Ovary (tissue), 9 donors: ENCODE data around the gene TEX36. TPM values are rescaled to one million over a fixed set of nuclear protein-coding genes. Genes with fewer than 3 reads are reported as not detected.
"Not testable (repeated sequence)": the region's sequence is repeated elsewhere in the genome, so short reads cannot be mapped to it uniquely, and the experiment has no call there.

Experiments used
- DNase-seq, 5 donors: peaks; one replicate each; pipeline ENCODE4 v3.0.0-alpha.2; 2019 to 2020
- H3K27ac ChIP-seq, 2 donors: fragments of 200-600 bp; one replicate each; pipeline versions ENCODE4 v1.5.1 to v1.8.0; 2019 to 2022
- H3K27me3 ChIP-seq: fragments of 200-600 bp; one replicate; pipeline ENCODE4 v1.8.0; 2022
- H3K36me3 ChIP-seq: fragments of 200-600 bp; sonication (generic); one replicate; pipeline ENCODE4 v1.5.1; 2019
- H3K4me1 ChIP-seq: one replicate; pipeline ENCODE4 v1.8.1; 2013; ENCODE audit warnings: mild to moderate bottlenecking, moderate library complexity; ENCODE audit not compliant: insufficient read depth
- H3K4me3 ChIP-seq: fragments of 200-600 bp; sonication (generic); one replicate; pipeline ENCODE4 v1.5.1; 2017
- H3K9me3 ChIP-seq, 2 donors: fragments of 200-600 bp in 1 of 2; sonication (generic) in 1 of 2; one replicate each; pipeline versions ENCODE4 v1.5.1 to v1.8.1; 2013 to 2019; ENCODE audit warnings: mild to moderate bottlenecking in 1 of 2, moderate library complexity in 1 of 2
- CTCF ChIP-seq, 3 donors: fragments of 450-650 bp in 2 of 3; fragments of 200-600 bp in 1 of 3; IDR thresholded peaks; one replicate each; pipeline versions ENCODE4 v1.5.1 to v1.8.0; 2016 to 2022; ENCODE audit warnings: antibody characterized with exemption in 3 of 3, mild to moderate bottlenecking in 1 of 3
- EP300 ChIP-seq: sonication (generic); formaldehyde crosslinking; IDR thresholded peaks from one replicate; pipeline ENCODE4 v1.6.1; 2017; ENCODE audit warnings: antibody characterized with exemption
- POLR2A ChIP-seq: fragments of 450-650 bp; IDR thresholded peaks from one replicate; pipeline ENCODE4 v1.6.1; 2017; ENCODE audit warnings: antibody characterized with exemption, mild to moderate bottlenecking, moderate library complexity
- WGBS, 3 donors: extraction: QIAGEN DNeasy Blood & Tissue Kit in 1 of 3; methylation state at CpG; one replicate each; pipeline versions ENCODE4 v1.1.5 to v1.1.7; 2013 to 2017; 5-methylcytosine and 5-hydroxymethylcytosine counted together
- intact Hi-C, 4 donors: fragments of 100-400 bp; cut with DNase I; formaldehyde crosslinking; loops; one replicate each; pipeline versions ENCODE4 v1.11.0 to v1.15.1; 2022 to 2023
- polyA plus RNA-seq, 2 donors: library from polyadenylated mRNA; stranded (reverse); fragments of 200-250 nt in 1 of 2; fragments of 350-450 nt in 1 of 2; fragmentation: Illumina TruSeq in 1 of 2; extraction: RNeasy Lipid Tissue Mini Kit (QIAGEN cat#74804) in 1 of 2; gene quantifications; one replicate each; pipeline ENCODE4 v1.2.3, GENCODE V29; 2013 to 2014
- total RNA-seq, 7 donors: library from RNA; depleted of rRNA in 2 of 7; stranded (reverse); fragments of >200 nt in 2 of 7; fragmentation: NEBNext Ultra II Directional in 3 of 7; extraction: Animal tissue kit (Norgen Biotek cat#: 25700) in 3 of 7; gene quantifications; one replicate each; pipeline versions ENCODE4 v1.1.0 to v1.2.4, GENCODE V29; 2016 to 2023
- donor health status: DM: no; HTN: no; CAD: no; lungs with moderate emphysema.
- donor health status: DM: no; HTN: no; CAD: no.
- donor health status: Bipolar disorder and iron deficiency.
- donor health status: DM: yes; HTN: yes; CAD: no.
- donor health status: DM: no; HTN: no; CAD: no.
- donor health status: DM: yes; HTN: yes; CAD: no.

Gene TEX36
- total and polyA plus RNA-seq, 9 donors, result not detected

GRCh38 chr10:125656523-125656922 is 26.4 kb downstream of the TEX36 start:
- no peak overlapping the region for H3K27ac ChIP-seq
- intact Hi-C loops, result no loop called here
- no peaks in the 10 kb centered on the region for H3K4me1 ChIP-seq
- no peaks in the 10 kb centered on the region for H3K9me3 ChIP-seq
- no peaks in the 10 kb centered on the region for H3K27me3 ChIP-seq
- 71 to 81% (median 75%) methylated on average over 3 of the region's 3 CpGs for WGBS, 3 donors
- no peak for DNase-seq
- TF ChIP-seq CTCF (IDR thresholded peaks at IDR 0.05), result no peak
- TF ChIP-seq EP300, result no peak
- TF ChIP-seq POLR2A, result no peak
- H3K4me3 ChIP-seq, result no peak overlapping the region
- H3K36me3 ChIP-seq, result no peaks in the 10 kb centered on the region

GRCh38 chr10:125653113-125653512 is 29.9 kb downstream of the TEX36 start:
- WGBS, 3 donors, result 69 to 94% (median 85%) methylated on average over 1 to 2 of the region's 2 CpGs
- intact Hi-C loops, H3K36me3 ChIP-seq, H3K27me3 ChIP-seq, H3K27ac ChIP-seq, H3K4me1 ChIP-seq, DNase-seq, H3K9me3 ChIP-seq, H3K4me3 ChIP-seq: not testable (repeated sequence)

GRCh38 chr10:125646311-125646710 is 36.7 kb downstream of the TEX36 start:
- intact Hi-C loops, result no loop called here
- no peaks in the 10 kb centered on the region for H3K27me3 ChIP-seq
- H3K36me3 ChIP-seq, result no peaks in the 10 kb centered on the region
- no peak overlapping the region for H3K27ac ChIP-seq
- H3K4me3 ChIP-seq, result no peak overlapping the region
- DNase-seq, result no peak
- 5 to 26% (median 7%) methylated on average over 1 of the region's 1 CpG for whole genome bisulfite sequencing, 3 donors
- no peaks in the 10 kb centered on the region for H3K4me1 ChIP-seq
- no peak for TF ChIP-seq POLR2A
- no peak for TF ChIP-seq CTCF (IDR thresholded peaks at IDR 0.05)
- TF ChIP-seq EP300, result no peak
- no peaks in the 10 kb centered on the region for H3K9me3 ChIP-seq

GRCh38 chr10:125641398-125641797 is 41.6 kb downstream of the TEX36 start:
- Histone ChIP-seq H3K4me1 (no peaks in the 10 kb centered on the region), H3K9me3 (no peaks in the 10 kb centered on the region), H3K36me3 (no peaks in the 10 kb centered on the region), H3K27ac (no peak overlapping the region), H3K4me3 (no peak overlapping the region), H3K27me3 (no peaks in the 10 kb centered on the region)
- 78 to 85% (median 79%) methylated on average over 3 of the region's 3 CpGs for WGBS, 3 donors
- intact Hi-C loops, result no loop called here
- TF ChIP-seq EP300 (no peak), POLR2A (no peak), CTCF (IDR thresholded peaks at IDR 0.05) (no peak)
- DNase-seq, result no peak

GRCh38 chr10:125640653-125641052 is 42.3 kb downstream of the TEX36 start:
- intact Hi-C loops, result no loop called here
- H3K4me3 ChIP-seq, result no peak overlapping the region
- H3K36me3 ChIP-seq, result no peaks in the 10 kb centered on the region

More at GRCh38 chr10:125640653-125641052, 42.3 kb downstream of the TEX36 start:
- no peaks in the 10 kb centered on the region for H3K27me3 ChIP-seq
- TF ChIP-seq POLR2A (no peak), CTCF (IDR thresholded peaks at IDR 0.05) (no peak), EP300 (no peak)
- H3K27ac ChIP-seq, result no peak overlapping the region
- H3K4me1 ChIP-seq, result no peaks in the 10 kb centered on the region
- H3K9me3 ChIP-seq, result no peaks in the 10 kb centered on the region
- 53 to 68% (median 61%) methylated on average over 1 of the region's 1 CpG for whole genome bisulfite sequencing, 3 donors
- no peak for DNase-seq
